SH-SY5Y (cell line): ENCODE data around the gene SYT5.

ENCODE experiments used
- GATA2 ChIP-seq: IDR thresholded peaks from 2 replicates; pipeline ENCODE4 v1.6.1; 2011; ENCODE audit warnings: mild to moderate bottlenecking, low read depth, low read length
- GATA3 ChIP-seq: IDR thresholded peaks from 2 replicates; pipeline ENCODE4 v1.6.1; 2011; ENCODE audit warnings: low read depth, mild to moderate bottlenecking, low read length, moderate library complexity

- TF ChIP-seq GATA2: no peak
- TF ChIP-seq GATA3: no peak
These were observed 11.0 kb downstream of the SYT5 start for GRCh38 chr19:55169136-55169535.
